ENCODE measurements around the gene SEC14L3. TPM values are rescaled to one million over a fixed set of nuclear protein-coding genes. Genes with fewer than 3 reads are reported as not detected.

Gene SEC14L3
- total and polyA plus RNA-seq, 2 of the 13 experiments (the other 11 are each of a cell fraction or from before 2014, with no cell fraction given) = not detected

DNA sequence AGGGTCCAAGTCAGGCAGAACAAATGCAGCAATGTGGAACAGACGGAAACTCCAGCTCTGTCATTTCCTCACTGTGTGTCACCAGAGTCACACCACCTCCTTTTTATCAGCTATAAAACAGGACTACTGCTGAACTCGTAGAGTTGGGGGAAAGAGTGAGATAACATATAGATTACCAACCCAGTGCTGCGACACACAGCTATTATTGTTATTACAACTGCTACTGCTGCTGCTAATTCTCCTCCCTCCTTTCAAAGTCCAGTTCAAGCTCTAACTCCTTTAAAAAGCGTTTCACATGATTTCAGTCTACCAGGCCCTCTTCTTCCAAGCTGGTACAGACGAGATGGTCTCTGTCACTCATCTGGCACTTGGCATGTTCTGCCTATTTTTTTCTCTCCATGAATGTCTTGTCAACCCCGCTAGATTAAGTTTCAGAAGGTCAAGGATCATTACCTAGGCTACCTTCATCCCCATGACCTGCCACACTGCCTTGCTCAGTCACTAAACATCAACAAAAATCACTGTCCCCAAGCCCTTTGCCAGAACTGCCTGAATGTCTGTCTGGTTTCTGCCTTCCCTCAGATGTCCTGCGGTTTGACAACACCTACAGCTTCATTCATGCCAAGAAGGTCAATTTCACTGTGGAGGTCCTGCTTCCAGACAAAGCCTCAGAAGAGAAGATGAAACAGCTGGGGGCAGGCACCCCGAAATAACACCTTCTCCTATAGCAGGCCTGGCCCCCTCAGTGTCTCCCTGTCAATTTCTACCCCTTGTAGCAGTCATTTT, 49.9 kb downstream of the SEC14L3 start (continued):
- TF ChIP-seq ARNT2 (CRISPR knock-in tag; IDR thresholded peaks at IDR 0.05; ENCODE audit: low read depth) (no peak), PCBP1 (IDR thresholded peaks at IDR 0.05; ENCODE audit: borderline replicate concordance, low read depth, low read length) (no peak), JARID2 (CRISPR knock-in tag; IDR thresholded peaks at IDR 0.05; ENCODE audit: insufficient replicate concordance) (no peak), ZBTB8A (CRISPR knock-in tag; IDR thresholded peaks at IDR 0.05; ENCODE audit: borderline replicate concordance, low read depth) (no peak), SYNCRIP (IDR thresholded peaks at IDR 0.05; ENCODE audit: insufficient read depth, low read depth, low read length) (no peak), ZNF605 (CRISPR knock-in tag; IDR thresholded peaks at IDR 0.05) (no peak), ZNF256 (CRISPR knock-in tag; conservative IDR thresholded peaks at IDR 0.05) (no peak), ZNF564 (CRISPR knock-in tag; IDR thresholded peaks at IDR 0.05) (no peak), RFXANK (CRISPR knock-in tag; IDR thresholded peaks at IDR 0.05) (no peak), ZNF296 (CRISPR knock-in tag; conservative IDR thresholded peaks at IDR 0.05) (no peak)
- TF ChIP-seq, protein P1, sequence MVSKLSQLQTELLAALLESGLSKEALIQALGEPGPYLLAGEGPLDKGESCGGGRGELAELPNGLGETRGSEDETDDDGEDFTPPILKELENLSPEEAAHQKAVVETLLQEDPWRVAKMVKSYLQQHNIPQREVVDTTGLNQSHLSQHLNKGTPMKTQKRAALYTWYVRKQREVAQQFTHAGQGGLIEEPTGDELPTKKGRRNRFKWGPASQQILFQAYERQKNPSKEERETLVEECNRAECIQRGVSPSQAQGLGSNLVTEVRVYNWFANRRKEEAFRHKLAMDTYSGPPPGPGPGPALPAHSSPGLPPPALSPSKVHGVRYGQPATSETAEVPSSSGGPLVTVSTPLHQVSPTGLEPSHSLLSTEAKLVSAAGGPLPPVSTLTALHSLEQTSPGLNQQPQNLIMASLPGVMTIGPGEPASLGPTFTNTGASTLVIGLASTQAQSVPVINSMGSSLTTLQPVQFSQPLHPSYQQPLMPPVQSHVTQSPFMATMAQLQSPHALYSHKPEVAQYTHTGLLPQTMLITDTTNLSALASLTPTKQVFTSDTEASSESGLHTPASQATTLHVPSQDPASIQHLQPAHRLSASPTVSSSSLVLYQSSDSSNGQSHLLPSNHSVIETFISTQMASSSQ (IDR thresholded peaks at IDR 0.05; ENCODE audit: low read depth) = no peak
- TF ChIP-seq, protein P1 (CRISPR knock-in tag; IDR thresholded peaks at IDR 0.05; ENCODE audit: borderline replicate concordance) = no peak
- TF ChIP-seq, protein P2, sequence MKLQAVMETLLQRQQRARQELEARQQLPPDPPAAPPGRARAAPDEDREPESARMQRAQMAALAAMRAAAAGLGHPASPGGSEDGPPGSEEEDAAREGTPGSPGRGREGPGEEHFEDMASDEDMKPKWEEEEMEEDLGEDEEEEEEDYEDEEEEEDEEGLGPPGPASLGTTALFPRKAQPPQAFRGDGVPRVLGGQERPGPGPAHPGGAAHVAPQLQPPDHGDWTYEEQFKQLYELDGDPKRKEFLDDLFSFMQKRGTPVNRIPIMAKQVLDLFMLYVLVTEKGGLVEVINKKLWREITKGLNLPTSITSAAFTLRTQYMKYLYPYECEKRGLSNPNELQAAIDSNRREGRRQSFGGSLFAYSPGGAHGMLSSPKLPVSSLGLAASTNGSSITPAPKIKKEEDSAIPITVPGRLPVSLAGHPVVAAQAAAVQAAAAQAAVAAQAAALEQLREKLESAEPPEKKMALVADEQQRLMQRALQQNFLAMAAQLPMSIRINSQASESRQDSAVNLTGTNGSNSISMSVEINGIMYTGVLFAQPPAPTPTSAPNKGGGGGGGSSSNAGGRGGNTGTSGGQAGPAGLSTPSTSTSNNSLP (IDR thresholded peaks at IDR 0.05; ENCODE audit: low read depth, low read length) = no peak
- TF ChIP-seq, protein P3, sequence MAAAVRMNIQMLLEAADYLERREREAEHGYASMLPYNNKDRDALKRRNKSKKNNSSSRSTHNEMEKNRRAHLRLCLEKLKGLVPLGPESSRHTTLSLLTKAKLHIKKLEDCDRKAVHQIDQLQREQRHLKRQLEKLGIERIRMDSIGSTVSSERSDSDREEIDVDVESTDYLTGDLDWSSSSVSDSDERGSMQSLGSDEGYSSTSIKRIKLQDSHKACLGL (CRISPR knock-in tag; IDR thresholded peaks at IDR 0.05) = no peak
- TF ChIP-seq, protein P4, sequence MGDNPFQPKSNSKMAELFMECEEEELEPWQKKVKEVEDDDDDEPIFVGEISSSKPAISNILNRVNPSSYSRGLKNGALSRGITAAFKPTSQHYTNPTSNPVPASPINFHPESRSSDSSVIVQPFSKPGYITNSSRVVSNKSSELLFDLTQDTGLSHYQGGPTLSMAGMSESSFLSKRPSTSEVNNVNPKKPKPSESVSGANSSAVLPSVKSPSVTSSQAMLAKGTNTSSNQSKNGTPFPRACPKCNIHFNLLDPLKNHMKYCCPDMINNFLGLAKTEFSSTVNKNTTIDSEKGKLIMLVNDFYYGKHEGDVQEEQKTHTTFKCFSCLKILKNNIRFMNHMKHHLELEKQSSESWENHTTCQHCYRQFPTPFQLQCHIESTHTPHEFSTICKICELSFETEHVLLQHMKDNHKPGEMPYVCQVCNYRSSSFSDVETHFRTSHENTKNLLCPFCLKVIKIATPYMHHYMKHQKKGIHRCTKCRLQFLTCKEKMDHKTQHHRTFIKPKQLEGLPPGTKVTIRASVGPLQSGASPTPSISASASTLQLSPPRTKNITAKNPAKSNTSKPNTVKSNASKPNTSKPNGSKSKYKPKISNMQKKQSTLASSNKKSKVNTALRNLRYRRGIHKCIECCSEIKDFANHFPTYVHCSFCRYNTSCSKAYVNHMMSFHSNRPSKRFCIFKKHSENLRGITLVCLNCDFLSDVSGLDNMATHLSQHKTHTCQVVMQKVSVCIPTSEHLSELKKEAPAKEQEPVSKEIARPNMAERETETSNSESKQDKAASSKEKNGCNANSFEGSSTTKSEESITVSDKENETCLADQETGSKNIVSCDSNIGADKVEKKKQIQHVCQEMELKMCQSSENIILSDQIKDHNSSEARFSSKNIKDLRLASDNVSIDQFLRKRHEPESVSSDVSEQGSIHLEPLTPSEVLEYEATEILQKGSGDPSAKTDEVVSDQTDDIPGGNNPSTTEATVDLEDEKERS (CRISPR knock-in tag; IDR thresholded peaks at IDR 0.05) = no peak
- TF ChIP-seq, protein P5, sequence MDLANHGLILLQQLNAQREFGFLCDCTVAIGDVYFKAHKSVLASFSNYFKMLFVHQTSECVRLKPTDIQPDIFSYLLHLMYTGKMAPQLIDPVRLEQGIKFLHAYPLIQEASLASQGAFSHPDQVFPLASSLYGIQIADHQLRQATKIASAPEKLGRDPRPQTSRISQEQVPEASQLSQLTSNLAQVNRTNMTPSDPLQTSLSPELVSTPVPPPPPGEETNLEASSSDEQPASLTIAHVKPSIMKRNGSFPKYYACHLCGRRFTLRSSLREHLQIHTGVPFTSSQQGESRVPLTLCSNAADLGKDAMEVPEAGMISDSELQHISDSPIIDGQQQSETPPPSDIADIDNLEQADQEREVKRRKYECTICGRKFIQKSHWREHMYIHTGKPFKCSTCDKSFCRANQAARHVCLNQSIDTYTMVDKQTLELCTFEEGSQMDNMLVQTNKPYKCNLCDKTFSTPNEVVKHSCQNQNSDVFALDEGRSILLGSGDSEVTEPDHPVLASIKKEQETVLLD (CRISPR knock-in tag; IDR thresholded peaks at IDR 0.05; ENCODE audit: low read depth) = no peak
- TF ChIP-seq, protein P6, sequence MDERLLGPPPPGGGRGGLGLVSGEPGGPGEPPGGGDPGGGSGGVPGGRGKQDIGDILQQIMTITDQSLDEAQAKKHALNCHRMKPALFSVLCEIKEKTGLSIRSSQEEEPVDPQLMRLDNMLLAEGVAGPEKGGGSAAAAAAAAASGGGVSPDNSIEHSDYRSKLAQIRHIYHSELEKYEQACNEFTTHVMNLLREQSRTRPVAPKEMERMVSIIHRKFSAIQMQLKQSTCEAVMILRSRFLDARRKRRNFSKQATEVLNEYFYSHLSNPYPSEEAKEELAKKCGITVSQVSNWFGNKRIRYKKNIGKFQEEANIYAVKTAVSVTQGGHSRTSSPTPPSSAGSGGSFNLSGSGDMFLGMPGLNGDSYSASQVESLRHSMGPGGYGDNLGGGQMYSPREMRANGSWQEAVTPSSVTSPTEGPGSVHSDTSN (CRISPR knock-in tag; IDR thresholded peaks at IDR 0.05) = no peak

Measured in HepG2 (cell line).